Pons (tissue), 1 donor: ENCODE results near the gene CPT2.

Experiments
- DNase-seq: peaks from one replicate; pipeline ENCODE4 v3.0.0-alpha.2; 2016; ENCODE audit warnings: low spot score

Gene CPT2

GRCh38 chr1:53218201-53218600, 21.6 kb downstream of the CPT2 start:
- no peak for DNase-seq

- DNase-seq, result no peak
These were observed 23.1 kb downstream of the CPT2 start for GRCh38 chr1:53219711-53220110.

GRCh38 chr1:53220171-53220961, 23.7 kb downstream of the CPT2 start, which contains the start of gene CZIB:
TSS of gene CZIB (minus strand) at chr1:53220634. CDS start at chr1:53220575, 59 bp downstream.
- DNase-seq, result peak; percentile 72

- no peak for DNase-seq
These were observed 24.3 kb downstream of the CPT2 start for GRCh38 chr1:53220962-53221286.

GRCh38 chr1:53237638-53238037, 41.0 kb downstream of the CPT2 start:
- DNase-seq, result no peak

GRCh38 chr1:53238197-53239155, 41.9 kb downstream of the CPT2 start, which contains the start of gene MAGOH:
TSS of gene MAGOH (minus strand) at chr1:53238518. CDS start at chr1:53238448, 70 bp downstream.
- DNase-seq, result peak; percentile 94

GRCh38 chr1:53241828-53242227, 45.2 kb downstream of the CPT2 start:
- DNase-seq, result no peak

- DNase-seq, result no peak
These were observed 45.8 kb downstream of the CPT2 start for GRCh38 chr1:53242381-53242780.

GRCh38 chr1:53244141-53244540, 47.5 kb downstream of the CPT2 start:
- no peak for DNase-seq

GRCh38 chr1:53246261-53247134, 49.9 kb downstream of the CPT2 start:
- DNase-seq, result no peak

- no peak for DNase-seq
These were observed 53.1 kb downstream of the CPT2 start for GRCh38 chr1:53249706-53250105.

- DNase-seq, result no peak
These were observed 53.7 kb downstream of the CPT2 start for GRCh38 chr1:53250325-53250724.

GRCh38 chr1:53254011-53254640, 57.5 kb downstream of the CPT2 start:
- no peak for DNase-seq

- no peak for DNase-seq
These were observed 58.4 kb downstream of the CPT2 start for GRCh38 chr1:53255031-53255430.

GRCh38 chr1:53256511-53257453, 60.2 kb downstream of the CPT2 start:
- no peak for DNase-seq

GRCh38 chr1:53257454-53258081, 60.9 kb downstream of the CPT2 start:
- no peak for DNase-seq

GRCh38 chr1:53258216-53258615, 61.6 kb downstream of the CPT2 start:
- DNase-seq, result no peak

GRCh38 chr1:53259932-53260331, 63.3 kb downstream of the CPT2 start:
- no peak for DNase-seq

- no peak for DNase-seq
These were observed 64.1 kb downstream of the CPT2 start for GRCh38 chr1:53260631-53261247.
